CD4-positive, alpha-beta T cell treated with Interleukin-10 for 1 hour (primary cell): ENCODE measurements around the gene OR2T2.
"Not testable (repeated sequence)": the region's sequence is repeated elsewhere in the genome, so short reads cannot be mapped to it uniquely, and the experiment has no call there.

Experiments used
- DNase-seq: peaks from one replicate; pipeline ENCODE4 v3.0.0-alpha.2; 2020

OR2T2 gene, protein sequence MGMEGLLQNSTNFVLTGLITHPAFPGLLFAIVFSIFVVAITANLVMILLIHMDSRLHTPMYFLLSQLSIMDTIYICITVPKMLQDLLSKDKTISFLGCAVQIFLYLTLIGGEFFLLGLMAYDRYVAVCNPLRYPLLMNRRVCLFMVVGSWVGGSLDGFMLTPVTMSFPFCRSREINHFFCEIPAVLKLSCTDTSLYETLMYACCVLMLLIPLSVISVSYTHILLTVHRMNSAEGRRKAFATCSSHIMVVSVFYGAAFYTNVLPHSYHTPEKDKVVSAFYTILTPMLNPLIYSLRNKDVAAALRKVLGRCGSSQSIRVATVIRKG

DNA sequence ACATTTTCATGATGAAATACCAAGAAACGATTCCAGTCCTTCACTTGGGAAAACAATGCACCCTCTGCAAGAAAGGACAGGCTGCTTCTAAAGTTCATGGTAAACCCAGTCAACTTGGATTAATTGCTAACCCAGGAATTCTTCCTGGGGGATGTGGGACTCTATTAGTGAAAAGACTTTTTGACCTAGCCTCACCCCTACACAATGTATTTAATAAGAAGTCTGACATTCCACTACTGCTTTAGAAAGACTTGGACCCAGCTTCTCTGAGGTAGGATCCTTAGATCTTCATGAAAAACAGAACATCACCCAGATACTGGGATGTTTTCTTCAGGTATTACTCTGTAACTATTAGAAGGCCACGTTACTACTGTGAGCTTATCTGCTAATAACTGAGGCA, at the start of gene OR2T2:
Gene OR2T2, plus strand, starts transcription at position 239 of the 400 bp plus-strand sequence. CDS start 7,161 bp downstream, outside the sequence.
- DNase-seq: not testable (repeated sequence)

DNA sequence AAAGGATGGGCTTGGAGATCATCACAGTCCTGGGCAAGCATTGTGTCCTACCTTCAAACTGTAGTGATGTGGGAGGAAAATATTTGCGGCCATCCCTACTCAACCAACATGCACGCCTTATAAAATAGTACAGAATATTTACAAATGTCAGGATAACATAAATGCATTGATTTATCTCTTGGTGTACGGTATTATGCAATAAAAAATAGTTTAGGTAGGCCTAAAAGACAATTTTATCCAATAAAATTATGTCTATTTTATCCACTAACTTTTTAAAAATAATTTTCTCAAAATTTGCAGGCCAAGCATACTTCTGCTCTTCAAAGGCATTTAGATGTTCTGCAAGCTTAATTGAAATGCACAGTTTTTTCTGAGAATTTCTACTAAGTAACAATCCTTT, 42.7 kb upstream of the OR2T2 start, which contains the start of gene OR2T1:
Gene OR2T1, plus strand, starts transcription at position 301 of the 400 bp plus-strand sequence. CDS start 3,100 bp downstream, outside the sequence.
- no peak for DNase-seq

DNA sequence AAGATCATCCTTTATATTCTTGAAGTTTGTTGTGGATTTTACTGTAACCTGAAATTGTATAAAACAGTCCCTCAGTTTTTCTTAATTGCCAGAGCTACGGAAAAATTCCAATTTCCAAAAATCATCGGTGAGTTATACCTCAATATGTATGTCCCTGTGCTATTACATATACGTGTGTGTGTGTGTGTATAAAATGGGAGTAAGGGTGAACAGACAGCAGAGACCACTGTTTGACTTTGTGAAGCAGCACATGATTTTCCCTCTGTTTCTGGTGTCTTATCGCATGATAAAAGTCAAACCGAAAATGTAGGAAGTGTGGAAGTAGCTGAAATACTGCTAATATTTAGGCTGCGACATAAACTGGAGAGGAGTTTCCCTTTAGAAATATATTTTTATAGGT, 41.4 kb upstream of the OR2T2 start:
- DNase-seq: no peak

DNA sequence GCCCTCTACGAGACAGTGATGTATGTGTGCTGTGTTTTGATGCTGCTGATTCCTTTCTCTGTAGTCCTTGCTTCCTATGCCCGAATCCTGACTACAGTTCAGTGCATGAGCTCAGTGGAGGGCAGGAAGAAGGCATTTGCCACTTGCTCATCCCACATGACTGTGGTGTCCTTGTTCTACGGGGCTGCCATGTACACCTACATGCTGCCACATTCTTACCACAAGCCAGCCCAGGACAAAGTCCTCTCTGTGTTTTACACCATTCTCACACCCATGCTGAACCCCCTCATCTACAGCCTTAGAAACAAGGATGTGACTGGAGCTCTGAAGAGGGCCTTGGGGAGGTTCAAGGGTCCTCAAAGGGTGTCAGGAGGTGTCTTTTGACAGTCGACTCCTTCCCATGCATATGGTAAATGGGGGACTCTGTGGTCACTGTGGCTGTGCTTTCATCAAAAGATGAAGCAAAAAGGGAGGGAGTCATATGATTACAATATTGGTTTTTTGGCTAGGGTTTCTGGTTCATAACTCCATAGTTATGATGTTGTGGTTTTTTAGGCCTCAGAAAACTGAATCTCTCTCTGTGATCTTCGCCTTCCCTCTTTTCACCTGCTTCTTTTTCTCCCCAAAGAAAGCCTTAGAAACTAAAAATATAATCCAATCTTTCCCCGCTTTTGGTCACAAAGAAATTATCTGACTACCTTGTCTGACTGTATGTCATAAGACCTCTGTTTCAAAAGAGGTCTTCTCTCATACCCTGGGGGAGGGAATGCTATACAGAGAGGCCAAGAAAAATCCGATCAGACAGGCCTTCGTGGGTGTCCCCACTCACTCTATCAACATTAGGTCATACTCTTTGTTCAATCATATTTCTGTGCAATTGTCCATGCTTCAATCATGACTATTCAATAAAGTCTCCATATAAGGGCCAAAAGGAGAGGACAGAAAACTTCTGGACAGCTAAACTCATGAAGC, 38.4 kb upstream of the OR2T2 start:
- no peak for DNase-seq

DNA sequence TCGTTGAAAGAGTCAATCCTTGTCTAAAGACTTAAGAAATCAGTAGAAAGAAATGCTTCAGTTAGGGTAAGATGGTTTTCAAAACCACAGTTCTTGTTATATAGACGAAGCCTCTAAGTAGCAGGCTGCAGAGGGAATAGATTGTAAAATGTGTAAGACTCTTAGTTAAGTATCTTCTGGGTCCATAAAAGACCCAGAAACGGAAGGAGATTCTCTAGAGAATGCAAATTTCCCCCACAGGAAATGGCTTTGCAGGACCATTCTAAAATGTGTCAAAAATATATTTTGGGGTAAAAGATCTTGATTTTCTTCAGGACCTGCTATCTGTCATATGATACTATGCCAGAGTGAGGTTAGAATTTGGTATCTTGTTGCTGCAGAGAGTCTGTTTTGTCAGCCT, 29.2 kb upstream of the OR2T2 start:
- DNase-seq: no peak

DNA sequence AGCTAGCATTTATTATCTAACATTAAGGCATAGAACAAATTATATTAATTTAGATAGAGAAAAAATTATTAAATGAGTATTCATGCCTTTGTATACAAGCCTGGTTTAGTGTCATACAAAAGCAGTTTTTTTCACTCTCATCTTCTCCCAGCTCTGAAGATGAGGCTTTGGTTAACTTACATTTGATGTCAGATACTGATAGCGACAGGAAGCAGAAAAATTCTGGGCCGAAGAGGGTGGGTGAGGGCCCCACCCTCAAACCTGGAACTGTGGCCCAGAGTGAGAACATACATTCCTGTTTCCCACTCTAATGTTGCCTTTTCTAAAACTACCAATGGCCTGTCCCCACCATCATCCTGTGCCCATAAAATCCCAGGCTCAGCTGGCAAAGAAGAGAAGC, 27.6 kb upstream of the OR2T2 start:
- no peak for DNase-seq

DNA sequence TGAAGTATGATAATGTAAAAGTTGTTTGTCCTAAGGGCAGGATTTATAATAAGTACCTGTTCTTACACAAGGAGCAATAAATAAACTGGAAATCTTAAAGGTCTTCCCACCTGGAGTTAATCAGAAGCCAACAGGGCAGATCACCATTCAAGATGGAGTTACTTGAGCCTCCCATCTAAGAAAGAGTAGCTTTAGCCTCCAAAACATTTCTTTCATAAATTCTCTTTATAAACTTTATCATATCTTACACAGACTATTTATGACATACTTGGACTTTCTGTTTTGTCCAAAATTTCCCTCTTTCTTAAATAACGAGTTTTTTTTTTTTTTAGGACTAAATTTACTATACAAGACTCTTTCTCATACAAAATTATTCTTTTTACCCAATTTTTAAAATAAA, 24.1 kb upstream of the OR2T2 start:
- DNase-seq: no peak

DNA sequence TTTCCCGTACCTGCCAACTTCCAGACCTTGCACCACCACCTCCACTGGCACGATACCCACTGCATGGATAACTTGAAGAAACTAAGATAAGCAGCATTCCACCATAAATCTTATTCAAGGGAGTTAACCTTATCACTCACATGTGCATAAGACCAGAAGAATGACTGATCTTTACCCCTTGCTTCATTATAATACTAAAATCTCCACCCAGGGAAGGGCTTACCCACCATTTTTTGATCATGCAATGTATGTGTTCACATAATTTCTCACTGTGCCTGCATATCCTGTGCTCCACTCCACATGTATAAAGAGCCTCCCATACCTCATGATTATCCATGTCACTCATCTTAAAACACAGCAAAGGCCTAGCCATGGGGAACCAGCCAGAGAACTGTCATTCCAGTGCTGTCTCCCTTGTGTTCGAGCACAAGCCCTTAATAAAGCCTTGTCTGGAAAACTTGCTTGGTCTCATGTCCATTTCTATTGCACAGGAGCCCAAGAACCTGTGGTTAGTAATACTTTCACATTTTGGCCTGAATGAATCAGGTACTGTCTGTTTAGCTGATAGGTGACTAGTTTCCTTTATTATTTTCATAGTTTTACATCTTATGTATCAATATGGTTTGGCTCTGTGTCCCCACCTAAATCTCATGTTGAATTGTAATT, 17.8 kb upstream of the OR2T2 start:
- not testable (repeated sequence) for DNase-seq

DNA sequence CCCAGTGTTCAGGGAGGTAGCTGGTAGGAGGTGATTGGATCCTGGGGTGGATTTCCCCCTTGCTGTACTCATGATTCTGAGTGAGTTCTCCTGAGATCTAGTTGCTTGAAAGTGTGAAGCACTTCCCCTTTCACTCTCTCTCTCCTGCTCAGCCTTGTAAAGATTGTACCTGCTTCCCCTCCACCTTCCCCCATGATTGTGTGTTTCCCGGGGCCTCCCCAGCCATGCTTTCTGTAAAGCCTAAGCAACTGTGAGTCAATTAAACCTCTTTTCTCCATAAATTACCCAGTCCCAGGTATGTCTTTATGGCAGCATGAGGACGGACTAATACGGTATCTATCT, 17.3 kb upstream of the OR2T2 start:
- not testable (repeated sequence) for DNase-seq

DNA sequence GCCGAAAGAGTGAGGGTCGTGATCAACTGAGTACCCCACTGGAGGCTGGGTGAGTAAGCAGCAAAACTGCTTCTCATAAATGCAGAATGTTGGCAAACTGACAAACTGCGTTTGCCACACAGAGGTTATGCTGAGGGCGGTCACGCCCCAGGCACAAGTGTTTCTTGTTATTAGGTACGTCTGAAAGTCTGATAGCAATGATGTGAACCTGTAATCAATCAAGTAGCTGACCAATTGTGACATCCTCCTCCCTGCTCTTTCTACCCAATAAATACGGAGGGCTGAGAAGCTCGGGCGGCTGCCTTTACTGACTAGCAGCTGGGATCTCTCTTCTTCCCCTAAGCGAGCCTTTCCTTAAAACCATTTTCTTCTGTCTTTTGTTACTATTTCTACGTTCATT, 13.8 kb upstream of the OR2T2 start:
- not testable (repeated sequence) for DNase-seq

DNA sequence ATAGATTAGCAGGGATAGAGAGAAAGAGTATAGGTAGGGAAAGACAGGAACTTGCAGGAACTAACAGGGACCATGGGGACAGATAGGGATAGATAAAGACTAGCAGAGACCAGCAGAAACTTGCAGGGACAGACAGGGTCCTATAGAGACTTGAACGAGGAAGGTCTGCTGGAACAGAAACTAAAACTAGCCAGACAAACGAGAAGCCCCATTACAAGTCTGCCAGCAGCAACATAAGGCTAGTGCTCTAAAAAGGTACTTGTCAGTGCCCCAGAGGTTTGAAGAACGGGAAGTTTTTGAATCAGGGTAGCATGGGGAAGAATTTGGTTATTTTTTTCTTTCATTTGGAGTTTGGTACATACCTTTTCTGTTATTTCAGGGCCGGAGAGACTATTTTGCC, 13.2 kb upstream of the OR2T2 start:
- DNase-seq: not testable (repeated sequence)

DNA sequence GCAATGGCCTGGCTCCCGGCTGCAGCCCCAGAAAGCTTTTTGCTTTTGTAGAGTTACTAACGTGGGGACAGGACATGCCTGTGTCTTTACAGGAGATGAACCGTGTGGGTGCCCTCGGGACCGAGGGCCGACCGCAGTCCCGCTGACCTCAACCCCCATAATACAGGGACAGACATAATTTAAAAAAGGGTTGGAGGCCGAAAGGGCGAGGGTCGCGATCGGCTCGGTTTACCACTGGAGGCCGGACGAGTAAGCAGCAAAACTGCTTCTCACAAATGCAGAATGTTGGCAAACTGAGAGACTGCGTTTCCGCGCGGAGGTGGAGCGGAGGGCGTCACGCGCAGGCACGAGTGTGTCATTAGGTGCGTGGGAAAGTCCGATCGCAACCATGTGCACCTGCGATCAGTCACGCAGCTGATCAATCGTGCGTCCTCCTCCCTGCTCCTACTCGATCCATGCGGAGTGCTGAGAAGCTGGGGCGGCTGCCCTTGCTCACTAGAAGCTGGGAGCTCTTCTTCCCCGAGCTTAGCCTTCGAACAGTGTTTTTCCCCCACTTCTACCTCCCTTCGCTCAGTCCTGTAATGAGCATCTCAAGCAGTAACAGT, 11.5 kb upstream of the OR2T2 start:
- not testable (repeated sequence) for DNase-seq

DNA sequence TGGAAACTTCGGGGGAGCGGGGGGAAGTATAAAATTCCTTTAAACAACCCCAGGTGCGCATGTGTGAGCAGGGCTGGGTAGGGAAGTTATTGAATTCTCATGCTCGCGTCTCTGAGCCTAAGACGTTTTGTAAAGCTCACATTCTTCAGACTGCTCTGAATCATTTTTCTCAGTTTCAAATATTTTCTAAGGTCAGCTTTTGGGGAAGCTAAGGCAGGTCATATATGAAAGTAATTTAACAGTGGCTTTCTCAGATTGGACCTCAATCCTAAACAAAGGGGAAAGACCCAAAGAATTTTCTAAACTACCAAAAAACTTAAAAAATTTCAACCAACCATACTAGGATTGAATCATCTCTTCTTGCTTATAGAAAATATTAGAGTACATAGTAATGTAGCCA, 10.5 kb upstream of the OR2T2 start:
- not testable (repeated sequence) for DNase-seq

DNA sequence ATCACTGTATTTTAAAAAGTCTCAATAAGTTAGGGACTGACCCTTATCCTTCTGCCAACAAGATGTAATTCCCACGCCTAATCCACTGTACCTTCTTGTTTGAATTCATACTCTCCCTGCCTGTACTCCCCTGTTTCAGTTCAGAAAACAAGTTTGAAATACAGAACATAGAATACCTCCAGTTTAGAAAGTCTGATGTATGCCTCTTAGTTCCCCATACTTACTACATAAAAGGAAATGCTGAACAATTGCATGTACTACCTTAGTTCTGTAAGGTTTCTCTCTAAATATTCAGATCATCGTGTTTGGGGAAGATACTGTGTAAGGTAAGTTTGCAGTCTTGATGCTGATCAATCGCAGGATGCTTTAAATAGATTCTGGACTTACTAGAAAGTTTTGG, 9.1 kb upstream of the OR2T2 start:
- not testable (repeated sequence) for DNase-seq

DNA sequence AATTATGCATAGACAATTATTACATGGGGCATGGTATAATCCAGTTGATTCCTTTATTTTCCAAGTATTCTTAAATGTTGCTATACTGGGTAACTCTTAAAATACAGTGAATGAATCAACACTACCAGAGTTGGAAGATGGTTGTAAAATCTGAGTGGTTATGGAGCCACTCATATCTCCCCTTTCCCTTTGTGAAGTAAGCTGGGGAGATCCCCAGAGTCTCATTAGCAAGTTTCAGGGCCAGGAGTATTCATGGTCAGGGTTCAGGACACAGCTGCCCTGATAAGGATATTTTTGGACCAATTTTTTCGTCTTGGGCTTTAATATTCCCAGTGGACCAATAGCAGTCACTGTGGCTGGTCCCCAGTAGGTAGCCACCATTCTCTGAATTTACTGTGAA, 6.8 kb upstream of the OR2T2 start:
- DNase-seq: not testable (repeated sequence)

DNA sequence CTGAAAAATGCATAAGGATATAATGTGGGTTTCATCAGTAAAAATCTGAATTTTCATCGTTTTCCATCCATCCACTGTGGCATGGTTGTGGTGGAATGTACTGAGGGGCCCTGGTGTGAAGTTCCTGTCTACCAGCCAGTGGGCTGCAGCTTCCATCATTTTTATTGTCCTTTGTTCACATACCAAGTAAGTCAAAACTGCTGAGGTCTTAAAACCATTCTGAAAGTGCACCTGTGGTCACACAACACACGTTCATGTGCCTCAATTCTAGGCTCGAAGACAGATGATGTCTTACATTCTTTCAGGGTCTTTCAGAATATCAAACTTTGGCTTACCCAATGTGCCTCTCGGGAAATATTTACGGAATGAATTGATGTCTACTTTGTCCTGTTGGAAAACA, 6.2 kb upstream of the OR2T2 start:
- DNase-seq: not testable (repeated sequence)

DNA sequence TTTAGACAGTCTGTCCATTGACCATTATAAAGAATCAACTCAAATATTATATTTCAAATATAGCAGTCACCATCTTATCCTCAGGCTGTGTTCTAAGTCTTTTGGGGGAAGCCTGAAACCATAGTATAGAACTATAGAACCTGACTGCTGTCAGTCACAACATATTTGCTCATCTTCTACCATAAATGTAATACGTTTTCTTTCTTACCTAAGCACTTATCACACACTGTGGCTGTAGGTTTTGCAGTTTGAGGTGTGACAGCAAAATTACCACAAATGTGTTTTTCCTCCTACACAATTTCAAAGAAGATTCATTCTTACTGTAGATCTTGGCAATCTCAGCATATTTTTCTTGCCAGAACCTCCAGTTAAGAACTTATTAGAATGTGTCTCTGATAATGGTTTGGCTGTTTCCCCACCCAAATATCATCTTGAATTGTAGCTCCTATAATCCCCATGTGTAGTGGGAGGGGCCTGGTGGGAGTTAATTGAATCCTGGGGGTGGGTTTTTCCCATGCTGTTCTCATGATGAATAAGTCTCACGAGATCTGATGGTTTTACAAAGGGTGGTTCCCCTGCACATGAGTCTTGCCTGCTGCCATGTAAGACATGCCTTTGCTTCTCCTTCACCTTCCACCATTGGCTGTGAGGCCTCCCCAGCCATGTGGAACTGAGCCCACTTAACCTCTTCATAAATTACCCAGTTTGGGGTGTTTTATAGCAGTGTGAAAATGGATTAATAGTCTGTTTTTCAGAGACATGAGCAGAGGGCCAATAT, 2.7 kb upstream of the OR2T2 start:
- not testable (repeated sequence) for DNase-seq

DNA sequence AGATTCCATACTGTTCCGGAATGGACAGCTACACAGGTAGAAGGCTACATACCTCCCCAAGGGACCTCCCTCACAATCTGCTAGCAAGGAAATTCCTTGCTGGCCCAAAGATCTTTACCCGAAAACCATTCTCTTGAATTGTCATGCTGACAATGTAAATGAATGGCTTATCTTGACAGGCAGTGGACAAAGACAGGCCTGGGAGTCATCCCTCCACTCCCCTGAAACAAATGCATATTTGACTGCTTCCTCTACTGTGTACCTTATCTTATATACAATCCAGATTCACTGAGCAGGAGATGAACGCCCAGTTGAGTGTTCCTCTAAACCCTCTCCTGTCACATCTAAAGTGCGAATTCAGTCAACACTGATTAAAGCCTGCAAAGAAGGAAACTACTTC, 834 bp upstream of the OR2T2 start:
- DNase-seq: not testable (repeated sequence)

DNA sequence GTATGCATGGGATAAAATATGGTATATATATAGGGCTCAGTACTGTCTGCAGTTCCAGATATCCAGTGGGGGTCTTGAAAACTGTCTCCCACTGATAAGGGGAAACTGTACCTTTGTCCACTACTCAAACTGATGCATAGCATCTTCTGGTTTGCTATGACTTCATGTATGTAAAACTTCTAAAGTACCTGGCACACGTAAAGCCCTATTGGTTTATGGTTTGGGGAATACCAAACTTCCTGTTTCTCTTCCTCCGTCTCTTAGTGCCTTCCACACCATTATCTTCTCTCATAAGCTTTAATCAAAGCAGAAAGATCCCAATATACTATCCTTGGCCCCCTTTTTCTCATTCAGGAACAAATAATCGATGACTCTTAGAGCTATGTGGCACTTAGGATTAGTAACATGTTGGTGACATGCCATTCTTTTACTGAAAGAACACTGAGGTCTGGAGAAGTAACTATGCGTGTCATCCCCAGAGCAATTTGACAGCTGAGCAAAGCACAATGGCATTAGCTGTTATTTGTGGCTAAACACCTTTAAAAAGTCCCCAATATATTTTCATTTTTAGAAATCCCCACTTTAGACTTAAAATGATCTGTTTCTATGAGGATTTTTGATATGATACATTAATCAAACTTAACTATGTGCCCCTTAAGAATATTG, 3.1 kb downstream of the OR2T2 start:
- not testable (repeated sequence) for DNase-seq

DNA sequence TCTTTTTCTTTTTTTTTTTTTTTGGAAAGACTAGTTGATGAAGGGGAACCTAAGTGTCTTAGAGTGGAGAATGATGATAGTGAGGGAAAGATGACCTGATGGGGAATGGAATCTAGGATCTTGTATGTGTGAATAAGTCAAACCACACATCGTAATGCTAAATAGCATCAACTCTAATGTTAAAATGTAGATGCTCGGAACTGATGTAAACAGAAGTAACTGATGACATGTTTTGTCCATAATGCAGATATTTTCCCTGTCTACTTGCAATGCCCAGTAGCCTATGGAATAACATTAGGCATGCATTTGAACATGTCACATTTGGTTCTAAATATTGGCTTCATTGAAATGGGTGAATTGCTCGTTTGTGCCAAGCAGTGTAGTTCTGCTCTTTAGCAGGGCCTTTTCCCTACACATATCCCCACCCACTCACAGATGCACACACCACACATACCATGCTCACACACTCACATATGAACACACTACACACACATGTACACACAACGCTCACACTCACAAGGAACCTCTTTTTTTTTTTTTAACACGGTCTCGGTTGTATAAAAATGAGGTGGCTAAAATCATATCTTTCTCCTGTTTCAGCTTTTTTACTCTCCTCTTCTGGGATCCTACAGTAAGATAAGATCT, 4.5 kb downstream of the OR2T2 start:
- DNase-seq: not testable (repeated sequence)
